GM12891 (cell line): ENCODE measurements around the gene PANK4.

Experiments
- PAX5 ChIP-seq: IDR thresholded peaks from 2 replicates; pipeline ENCODE4 v1.6.1; 2011; ENCODE audit warnings: low read length, moderate library complexity, mild to moderate bottlenecking; ENCODE audit not compliant: insufficient read depth, severe bottlenecking
- POLR2A ChIP-seq: IDR thresholded peaks from 2 replicates; pipeline ENCODE4 v1.6.1; 2011; ENCODE audit warnings: low read depth, low read length, control low read depth
- POLR2AphosphoS5 ChIP-seq: IDR thresholded peaks from 2 replicates; pipeline ENCODE4 v1.6.1; 2011; ENCODE audit warnings: low read depth, low read length, control low read depth
- SPI1 ChIP-seq: IDR thresholded peaks from 2 replicates; pipeline ENCODE4 v1.6.1; 2011; ENCODE audit warnings: low read depth, low read length, control low read depth
- TAF1 ChIP-seq: IDR thresholded peaks from 2 replicates; pipeline ENCODE4 v1.6.1; 2011; ENCODE audit warnings: low read depth, low read length, control low read depth

GRCh38 chr1:2571348-2571747, 45.0 kb upstream of the PANK4 start:
- TF ChIP-seq POLR2AphosphoS5: no peak
- no peak for TF ChIP-seq POLR2A
- no peak for TF ChIP-seq TAF1
- no peak for TF ChIP-seq PAX5
- no peak for TF ChIP-seq SPI1
